ENCODE measurements around the gene POLR3E. TPM values are rescaled to one million over a fixed set of nuclear protein-coding genes. Genes with fewer than 3 reads are reported as not detected.

Gene POLR3E
- total RNA-seq, 1 donor from 2014 or later = 32.5 TPM

GRCh38 chr16:22257440-22257839 is 39.8 kb upstream of the POLR3E start:
- no peak overlapping the region for H3K4me3 Mint-ChIP-seq (ENCODE audit: unreplicated experiment)
- no peak for DNase-seq (ENCODE audit: low read depth)
- no peak overlapping the region for H3K27ac Mint-ChIP-seq (ENCODE audit: unreplicated experiment)
- H3K4me1 ChIP-seq (ENCODE audit: insufficient read depth, low read length) = peaks cover 6% of the 10 kb centered on the region
- FAIRE-seq = no peak
- TF ChIP-seq CTCF (IDR thresholded peaks at IDR 0.05; ENCODE audit: insufficient read depth, low read depth, low read length) (no peak), EZH2 (IDR thresholded peaks at IDR 0.05; ENCODE audit: insufficient read depth, low read length) (no peak)
- H3K79me2 ChIP-seq (ENCODE audit: insufficient read depth, low read length) = no peaks in the 10 kb centered on the region
- peaks cover 12% of the 10 kb centered on the region for H3K9me3 ChIP-seq (ENCODE audit: insufficient read depth, low read depth, low read length)
- H3K4me1 Mint-ChIP-seq (ENCODE audit: low read depth, unreplicated experiment) = no peaks in the 10 kb centered on the region
- H3K4me3 ChIP-seq (ENCODE audit: insufficient read depth, low read depth, low read length) = no peak overlapping the region
- H3K36me3 Mint-ChIP-seq (ENCODE audit: low read depth, unreplicated experiment) = peaks cover 43% of the 10 kb centered on the region
- H4K20me1 ChIP-seq (ENCODE audit: insufficient read depth, low read length) = peaks cover under 1% of the 10 kb centered on the region
- no peaks in the 10 kb centered on the region for H3K27me3 ChIP-seq (ENCODE audit: insufficient read depth, low read length)
- H3K9me3 Mint-ChIP-seq (ENCODE audit: unreplicated experiment) = peaks cover 6% of the 10 kb centered on the region
- peaks cover 33% of the 10 kb centered on the region for H3K36me3 ChIP-seq (ENCODE audit: insufficient read depth, low read length)
- no peak overlapping the region for H3K27ac ChIP-seq (ENCODE audit: low read depth, low read length)
- no peak overlapping the region for H3K4me2 ChIP-seq (ENCODE audit: low read length)
- H3K27me3 Mint-ChIP-seq (ENCODE audit: low read depth, unreplicated experiment) = no peaks in the 10 kb centered on the region
- H2AFZ ChIP-seq (ENCODE audit: low read depth, low read length) = no peak overlapping the region
- H3K9ac ChIP-seq (ENCODE audit: low read length) = no peak overlapping the region

- H3K79me2 ChIP-seq (ENCODE audit: insufficient read depth, low read length) = no peaks in the 10 kb centered on the region
- peaks cover 7% of the 10 kb centered on the region for H4K20me1 ChIP-seq (ENCODE audit: insufficient read depth, low read length)
- no peak overlapping the region for H3K9ac ChIP-seq (ENCODE audit: low read length)
- no peaks in the 10 kb centered on the region for H3K27me3 Mint-ChIP-seq (ENCODE audit: low read depth, unreplicated experiment)
- H3K4me1 ChIP-seq (ENCODE audit: insufficient read depth, low read length) = peaks cover 10% of the 10 kb centered on the region
- H3K9me3 ChIP-seq (ENCODE audit: insufficient read depth, low read depth, low read length) = peaks cover 8% of the 10 kb centered on the region
- H3K36me3 Mint-ChIP-seq (ENCODE audit: low read depth, unreplicated experiment) = peaks cover 37% of the 10 kb centered on the region
- TF ChIP-seq CTCF (IDR thresholded peaks at IDR 0.05; ENCODE audit: insufficient read depth, low read depth, low read length) (no peak), EZH2 (IDR thresholded peaks at IDR 0.05; ENCODE audit: insufficient read depth, low read length) (no peak)
- peaks cover 3% of the 10 kb centered on the region for H3K9me3 Mint-ChIP-seq (ENCODE audit: unreplicated experiment)
- peaks cover 2% of the 10 kb centered on the region for H3K4me1 Mint-ChIP-seq (ENCODE audit: low read depth, unreplicated experiment)
- DNase-seq (ENCODE audit: low read depth) (no peak), FAIRE-seq (no peak)
- peaks cover 30% of the 10 kb centered on the region for H3K36me3 ChIP-seq (ENCODE audit: insufficient read depth, low read length)
- no peak overlapping the region for H3K4me3 ChIP-seq (ENCODE audit: insufficient read depth, low read depth, low read length)
- no peak overlapping the region for H3K27ac Mint-ChIP-seq (ENCODE audit: unreplicated experiment)
- no peak overlapping the region for H2AFZ ChIP-seq (ENCODE audit: low read depth, low read length)
- H3K4me3 Mint-ChIP-seq (ENCODE audit: unreplicated experiment) = no peak overlapping the region
- no peak overlapping the region for H3K27ac ChIP-seq (ENCODE audit: low read depth, low read length)
- no peaks in the 10 kb centered on the region for H3K27me3 ChIP-seq (ENCODE audit: insufficient read depth, low read length)
- no peak overlapping the region for H3K4me2 ChIP-seq (ENCODE audit: low read length)
These were observed 36.7 kb upstream of the POLR3E start for GRCh38 chr16:22260490-22260889.

DNA sequence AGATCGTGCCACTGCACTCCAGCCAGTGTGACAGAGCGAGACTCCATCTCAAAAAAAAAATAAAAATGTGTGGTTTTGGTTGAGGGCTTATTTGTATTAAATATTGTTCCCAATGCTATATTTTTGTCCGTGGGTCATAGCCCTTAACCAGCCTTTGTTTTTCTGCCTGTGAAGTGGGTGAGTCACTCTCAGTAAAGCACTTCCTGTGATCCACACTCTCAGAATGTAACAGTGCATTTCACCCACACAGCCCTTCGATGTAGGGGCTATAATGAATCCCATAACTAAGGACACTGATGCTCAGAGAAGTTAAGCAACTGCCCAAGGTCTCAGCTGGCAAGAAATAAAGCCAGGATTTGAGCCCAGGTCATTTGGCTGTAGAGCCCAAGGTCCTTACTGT is 34.7 kb upstream of the POLR3E start:
- DNase-seq (ENCODE audit: low read depth) (peak; percentile 30), FAIRE-seq (no peak)
- no peak overlapping the region for H3K27ac ChIP-seq (ENCODE audit: low read depth, low read length)
- peaks cover 8% of the 10 kb centered on the region for H3K9me3 ChIP-seq (ENCODE audit: insufficient read depth, low read depth, low read length)
- peaks cover 3% of the 10 kb centered on the region for H3K9me3 Mint-ChIP-seq (ENCODE audit: unreplicated experiment)
- H3K4me3 Mint-ChIP-seq (ENCODE audit: unreplicated experiment) = no peak overlapping the region
- H3K27ac Mint-ChIP-seq (ENCODE audit: unreplicated experiment) = no peak overlapping the region
- peaks cover 25% of the 10 kb centered on the region for H3K36me3 ChIP-seq (ENCODE audit: insufficient read depth, low read length)
- no peaks in the 10 kb centered on the region for H3K27me3 Mint-ChIP-seq (ENCODE audit: low read depth, unreplicated experiment)
- no peak overlapping the region for H3K4me3 ChIP-seq (ENCODE audit: insufficient read depth, low read depth, low read length)
- peak overlapping the region; percentile 37 for H3K4me2 ChIP-seq (ENCODE audit: low read length)
- H3K79me2 ChIP-seq (ENCODE audit: insufficient read depth, low read length) = no peaks in the 10 kb centered on the region
- peaks cover 10% of the 10 kb centered on the region for H3K4me1 ChIP-seq (ENCODE audit: insufficient read depth, low read length)
- no peaks in the 10 kb centered on the region for H3K27me3 ChIP-seq (ENCODE audit: insufficient read depth, low read length)
- H3K36me3 Mint-ChIP-seq (ENCODE audit: low read depth, unreplicated experiment) = peaks cover 33% of the 10 kb centered on the region
- H4K20me1 ChIP-seq (ENCODE audit: insufficient read depth, low read length) = peaks cover 8% of the 10 kb centered on the region
- no peak overlapping the region for H3K9ac ChIP-seq (ENCODE audit: low read length)
- peaks cover 2% of the 10 kb centered on the region for H3K4me1 Mint-ChIP-seq (ENCODE audit: low read depth, unreplicated experiment)
- H2AFZ ChIP-seq (ENCODE audit: low read depth, low read length) = no peak overlapping the region
- no peak for TF ChIP-seq EZH2 (IDR thresholded peaks at IDR 0.05; ENCODE audit: insufficient read depth, low read length)
- no peak for TF ChIP-seq CTCF (IDR thresholded peaks at IDR 0.05; ENCODE audit: insufficient read depth, low read depth, low read length)

All from astrocyte (in vitro differentiated cells and primary cell).